ENCODE measurements around the gene SEMA4F. TPM values are rescaled to one million over a fixed set of nuclear protein-coding genes. Genes with fewer than 3 reads are reported as not detected.

SEMA4F gene
- total RNA-seq, 2 experiments from 2014 or later, result 6.8 to 7.3 TPM

DNA sequence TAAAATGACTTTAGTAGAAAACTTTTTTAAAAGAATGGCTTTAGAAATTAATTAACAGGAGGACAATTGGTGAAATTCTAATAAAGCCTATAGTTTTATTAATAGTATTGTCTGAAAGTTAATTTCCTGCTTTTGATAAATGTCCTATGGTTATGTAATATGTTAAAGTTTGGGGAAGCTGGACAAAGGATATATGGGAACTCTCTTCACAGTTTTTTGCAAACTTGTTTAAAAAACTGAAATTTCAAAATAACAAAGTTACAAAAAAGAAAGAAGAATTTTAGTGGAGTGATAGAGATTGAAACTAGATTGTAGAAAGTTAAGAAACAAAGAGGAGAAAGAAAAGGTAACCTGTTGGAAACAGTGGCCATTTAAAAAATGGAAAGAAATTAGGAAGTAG lies 67.3 kb downstream of the SEMA4F start:
- Histone ChIP-seq H3K4me1 (ENCODE audit: insufficient read depth, low read length) (no peaks in the 10 kb centered on the region), H3K27ac (ENCODE audit: low read depth in 1 of 2, low read length in 2 of 2) (no peak overlapping the region)
- CTCF ChIA-PET, result no interaction called here

DNA sequence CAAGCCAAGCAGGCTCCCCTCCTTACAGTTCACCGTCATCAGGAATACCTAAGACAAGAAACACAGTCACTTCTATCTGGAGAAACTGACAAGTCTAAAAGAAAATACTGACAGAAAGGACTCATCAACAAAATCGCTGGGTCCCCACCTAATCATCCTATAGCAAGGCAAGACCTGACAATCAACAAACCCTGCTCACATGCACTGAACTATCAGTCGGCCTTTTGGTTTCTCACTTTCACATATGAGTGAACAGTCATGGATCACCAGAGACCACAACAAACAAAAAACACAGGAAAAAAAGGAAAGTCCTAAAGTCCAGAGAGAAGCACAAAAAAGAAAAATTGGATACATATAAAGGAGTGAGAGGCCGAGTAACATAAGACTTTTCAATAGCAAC lies 70.4 kb downstream of the SEMA4F start:
- TF ChIP-seq, protein P1, sequence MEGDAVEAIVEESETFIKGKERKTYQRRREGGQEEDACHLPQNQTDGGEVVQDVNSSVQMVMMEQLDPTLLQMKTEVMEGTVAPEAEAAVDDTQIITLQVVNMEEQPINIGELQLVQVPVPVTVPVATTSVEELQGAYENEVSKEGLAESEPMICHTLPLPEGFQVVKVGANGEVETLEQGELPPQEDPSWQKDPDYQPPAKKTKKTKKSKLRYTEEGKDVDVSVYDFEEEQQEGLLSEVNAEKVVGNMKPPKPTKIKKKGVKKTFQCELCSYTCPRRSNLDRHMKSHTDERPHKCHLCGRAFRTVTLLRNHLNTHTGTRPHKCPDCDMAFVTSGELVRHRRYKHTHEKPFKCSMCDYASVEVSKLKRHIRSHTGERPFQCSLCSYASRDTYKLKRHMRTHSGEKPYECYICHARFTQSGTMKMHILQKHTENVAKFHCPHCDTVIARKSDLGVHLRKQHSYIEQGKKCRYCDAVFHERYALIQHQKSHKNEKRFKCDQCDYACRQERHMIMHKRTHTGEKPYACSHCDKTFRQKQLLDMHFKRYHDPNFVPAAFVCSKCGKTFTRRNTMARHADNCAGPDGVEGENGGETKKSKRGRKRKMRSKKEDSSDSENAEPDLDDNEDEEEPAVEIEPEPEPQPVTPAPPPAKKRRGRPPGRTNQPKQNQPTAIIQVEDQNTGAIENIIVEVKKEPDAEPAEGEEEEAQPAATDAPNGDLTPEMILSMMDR (IDR thresholded peaks at IDR 0.05), result no peak
- DNase-seq, result no peak
- no peaks in the 10 kb centered on the region for H3K9me3 ChIP-seq (ENCODE audit: control insufficient read depth in 1 of 2, insufficient read depth in 1 of 2, low read length in 2 of 2)
- H3K27ac Mint-ChIP-seq, result no peak overlapping the region
- CTCF ChIA-PET, result no interaction called here
- H3K9me3 Mint-ChIP-seq, result no peaks in the 10 kb centered on the region
- no peaks in the 10 kb centered on the region for H3K4me1 ChIP-seq (ENCODE audit: insufficient read depth, low read length)
- POLR2A ChIA-PET, result no interaction called here
- H3K27me3 Mint-ChIP-seq, result peaks cover 22% of the 10 kb centered on the region
- no peaks in the 10 kb centered on the region for H3K27me3 ChIP-seq (ENCODE audit: control insufficient read depth in 1 of 2, insufficient read depth in 2 of 2, low read length in 2 of 2)
- H3K4me3 Mint-ChIP-seq, result no peak overlapping the region
- no peaks in the 10 kb centered on the region for H3K36me3 Mint-ChIP-seq (ENCODE audit: low read depth)
- no peak for ATAC-seq (ENCODE audit: poor library complexity)
- intact Hi-C loops (cut with DNase I, micrococcal nuclease), result no loop called here
- no peaks in the 10 kb centered on the region for H3K36me3 ChIP-seq (ENCODE audit: insufficient read depth, low read length)
- no peak overlapping the region for H3K4me3 ChIP-seq (ENCODE audit: low read length)
- H3K4me1 Mint-ChIP-seq (ENCODE audit: low read depth), result no peaks in the 10 kb centered on the region
- H3K27ac ChIP-seq (ENCODE audit: low read depth in 1 of 2, low read length in 2 of 2), result no peak overlapping the region

More for the DNA sequence above, 67.3 kb downstream of the SEMA4F start:
- Mint-ChIP-seq H3K9me3 (no peaks in the 10 kb centered on the region), H3K4me1 (ENCODE audit: low read depth) (no peaks in the 10 kb centered on the region), H3K27ac (no peak overlapping the region), H3K36me3 (ENCODE audit: low read depth) (no peaks in the 10 kb centered on the region), H3K4me3 (no peak overlapping the region), H3K27me3 (peaks cover 11% of the 10 kb centered on the region)
- no peak for DNase-seq
- H3K36me3 ChIP-seq (ENCODE audit: insufficient read depth, low read length), result no peaks in the 10 kb centered on the region
- no peak overlapping the region for H3K4me3 ChIP-seq (ENCODE audit: low read length)
- TF ChIP-seq, protein P1 (IDR thresholded peaks at IDR 0.05), result no peak
- POLR2A ChIA-PET, result no interaction called here
- intact Hi-C loops (cut with DNase I, micrococcal nuclease), result no loop called here
- ATAC-seq (ENCODE audit: poor library complexity), result no peak
- H3K27me3 ChIP-seq (ENCODE audit: control insufficient read depth in 1 of 2, insufficient read depth in 2 of 2, low read length in 2 of 2), result peaks cover 4 to 17% of the 10 kb centered on the region in 2 experiments
- no peaks in the 10 kb centered on the region for H3K9me3 ChIP-seq (ENCODE audit: control insufficient read depth in 1 of 2, insufficient read depth in 1 of 2, low read length in 2 of 2)

DNA sequence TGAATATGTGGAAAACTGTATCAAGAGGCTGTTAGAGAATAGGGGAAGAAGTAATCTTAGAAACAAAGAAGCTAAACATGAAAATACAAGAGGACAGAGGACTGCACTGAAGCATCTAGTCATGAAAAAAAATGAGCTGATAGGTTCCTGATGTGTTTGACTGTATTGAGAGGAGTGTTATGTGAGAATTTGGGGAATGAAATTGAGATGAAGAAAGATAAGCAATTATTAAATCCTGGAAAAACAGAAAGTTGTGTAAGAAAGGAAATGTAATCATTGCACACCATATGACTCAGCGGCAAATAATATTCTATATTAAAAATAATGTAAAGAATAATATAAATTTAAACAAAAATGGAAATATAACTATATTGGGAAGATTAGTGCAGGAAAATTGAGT lies 71.2 kb downstream of the SEMA4F start:
- DNase-seq (no peak), ATAC-seq (ENCODE audit: poor library complexity) (no peak)
- intact Hi-C loops (cut with DNase I, micrococcal nuclease), result no loop called here
- TF ChIP-seq, protein P1 (IDR thresholded peaks at IDR 0.05), result no peak
- H3K27ac Mint-ChIP-seq, result no peak overlapping the region
- H3K27ac ChIP-seq (ENCODE audit: low read depth in 1 of 2, low read length in 2 of 2), result no peak overlapping the region
- no peaks in the 10 kb centered on the region for H3K9me3 Mint-ChIP-seq
- H3K36me3 Mint-ChIP-seq (ENCODE audit: low read depth), result no peaks in the 10 kb centered on the region
- no peaks in the 10 kb centered on the region for H3K4me1 Mint-ChIP-seq (ENCODE audit: low read depth)
- H3K27me3 ChIP-seq (ENCODE audit: control insufficient read depth in 1 of 2, insufficient read depth in 2 of 2, low read length in 2 of 2), result no peaks in the 10 kb centered on the region
- ChIA-PET POLR2A (no interaction called here), CTCF (interaction anchor here (1.4 kb wide), 1 partner anchor 10 kb away, joined by 3 read pairs; no protein-coding TSS in a partner anchor)
- H3K4me3 Mint-ChIP-seq, result no peak overlapping the region
- H3K27me3 Mint-ChIP-seq, result peaks cover 22% of the 10 kb centered on the region
- no peaks in the 10 kb centered on the region for H3K4me1 ChIP-seq (ENCODE audit: insufficient read depth, low read length)
- no peak overlapping the region for H3K4me3 ChIP-seq (ENCODE audit: low read length)
- H3K9me3 ChIP-seq (ENCODE audit: control insufficient read depth in 1 of 2, insufficient read depth in 1 of 2, low read length in 2 of 2), result no peaks in the 10 kb centered on the region
- H3K36me3 ChIP-seq (ENCODE audit: insufficient read depth, low read length), result no peaks in the 10 kb centered on the region

All from CD4-positive, alpha-beta T cell (primary cell).